NCI-H1930 (cell line): ENCODE data around the gene CTU1.
A peak's percentile ranks its signal among the peaks of the same experiment; 100 is the strongest.

ENCODE experiments used
- DNase-seq, 2 experiments: peaks; one replicate each; lab custom pipeline; 2025; lab: John Stamatoyannopoulos, UW

Gene CTU1

DNA sequence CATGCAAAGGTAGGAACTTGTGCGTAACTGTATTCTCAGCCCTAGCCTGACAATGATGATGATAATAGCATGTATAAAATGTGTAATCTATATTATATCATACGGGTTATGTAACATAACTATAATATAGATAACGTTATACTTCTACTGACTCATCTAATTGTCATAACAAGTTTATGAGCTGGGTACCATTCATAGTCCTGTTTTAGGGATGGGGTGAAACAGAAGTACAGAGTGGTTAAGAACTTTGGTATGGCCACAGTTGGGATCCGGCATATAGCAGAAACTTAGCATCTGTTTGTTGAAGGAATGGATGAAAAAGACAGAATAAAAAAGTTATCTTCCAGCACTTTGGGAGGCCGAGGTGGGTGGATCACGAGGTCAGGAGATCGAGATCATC is 5.2 kb downstream of the CTU1 start:
- DNase-seq: no peak

GRCh38 chr19:51101171-51101865 is 6.9 kb downstream of the CTU1 start:
- no peak for DNase-seq

GRCh38 chr19:51100601-51101000 is 7.6 kb downstream of the CTU1 start:
- DNase-seq: no peak

DNA sequence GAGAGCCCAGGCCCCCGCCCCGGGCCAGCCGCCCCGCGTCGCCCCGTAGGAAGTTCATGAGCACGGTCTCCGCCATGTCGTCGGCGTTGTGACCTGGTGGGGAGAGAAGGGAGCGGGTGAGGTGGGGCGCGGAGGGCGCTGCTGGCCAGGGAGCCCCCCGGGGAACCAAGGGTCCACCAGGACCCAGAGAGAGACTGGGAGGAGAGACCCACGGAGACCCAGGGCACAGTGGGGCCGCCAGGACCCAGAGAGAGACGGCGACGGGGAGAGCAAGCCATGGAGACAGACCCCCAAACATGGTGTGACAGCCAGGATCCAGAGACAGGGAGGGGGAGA is 9.2 kb downstream of the CTU1 start:
- DNase-seq: no peak

DNA sequence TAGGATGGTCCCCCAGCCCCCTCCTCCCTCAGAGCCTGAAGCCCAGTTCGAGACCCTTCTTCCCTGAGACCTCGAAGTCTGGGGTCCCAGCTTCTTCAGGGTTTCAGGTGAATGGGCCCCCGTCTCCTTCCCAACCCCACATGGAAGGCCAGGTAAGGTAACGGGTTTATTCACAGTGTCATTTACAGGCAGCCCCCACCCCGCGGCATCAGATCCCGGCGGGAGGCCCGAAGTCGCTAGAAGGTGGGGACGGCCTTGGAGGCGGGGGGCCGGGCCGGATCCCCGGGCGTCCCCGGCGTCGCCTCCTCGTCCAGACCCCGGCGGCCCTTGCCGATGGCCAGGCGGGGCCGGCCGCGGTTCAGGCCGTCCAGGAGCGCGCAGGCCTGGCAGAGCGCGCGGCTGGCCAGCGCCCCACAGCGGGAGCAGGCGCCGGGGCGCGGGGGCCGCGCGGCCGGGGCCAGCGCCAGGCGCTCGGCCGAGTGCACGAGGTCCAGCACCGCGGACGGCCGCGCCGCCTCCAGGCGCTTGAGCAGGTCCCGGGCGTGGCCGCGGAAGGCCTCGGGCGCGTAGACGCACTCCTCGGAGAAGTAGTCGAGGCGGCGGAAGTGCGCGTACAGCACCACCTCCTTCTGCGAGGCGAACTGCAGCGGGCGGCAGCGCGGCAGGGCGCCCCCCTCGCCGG is 9.7 kb downstream of the CTU1 start:
- DNase-seq: no peak

- DNase-seq: no peak
These were observed 10.4 kb downstream of the CTU1 start for GRCh38 chr19:51097796-51098195.

GRCh38 chr19:51097166-51097738 is 11.0 kb downstream of the CTU1 start:
- DNase-seq: peak; percentile 32 to 58

GRCh38 chr19:51096473-51097165 is 11.6 kb downstream of the CTU1 start:
- no peak for DNase-seq

DNA sequence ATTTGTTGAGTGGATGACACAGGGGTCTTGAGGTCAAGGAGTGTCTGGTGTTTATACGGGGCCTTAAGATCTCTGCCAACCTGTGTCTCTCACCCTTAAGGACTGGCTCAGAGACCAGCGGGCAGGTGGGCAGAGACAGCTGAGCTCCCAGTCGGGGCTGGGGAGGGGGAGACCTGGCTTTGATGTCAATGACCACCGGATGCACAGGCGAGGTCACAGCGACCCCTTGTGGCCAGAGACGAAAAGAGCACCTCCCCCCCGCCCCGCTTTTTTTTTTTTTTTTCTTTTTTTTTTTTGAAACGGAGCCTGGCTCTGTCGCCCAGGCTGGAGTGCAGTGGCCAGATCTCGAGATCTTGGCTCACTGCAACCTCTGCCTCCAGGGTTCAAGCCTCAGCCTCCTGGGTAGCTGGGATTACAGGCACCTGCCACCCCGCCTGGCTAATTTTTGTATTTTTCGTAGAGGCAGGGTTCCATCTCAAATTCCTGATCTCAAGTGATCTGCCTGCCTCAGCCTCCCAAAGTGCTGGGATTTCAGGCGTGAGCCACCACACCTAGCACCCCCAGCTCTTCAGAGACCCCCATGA is 13.4 kb downstream of the CTU1 start:
- peak; percentile 36 to 40 for DNase-seq

GRCh38 chr19:51093510-51094345 is 14.5 kb downstream of the CTU1 start:
- DNase-seq: no peak

GRCh38 chr19:51093101-51093500 is 15.1 kb downstream of the CTU1 start:
- no peak for DNase-seq

- no peak for DNase-seq
These were observed 16.0 kb downstream of the CTU1 start for GRCh38 chr19:51091895-51092873.

DNA sequence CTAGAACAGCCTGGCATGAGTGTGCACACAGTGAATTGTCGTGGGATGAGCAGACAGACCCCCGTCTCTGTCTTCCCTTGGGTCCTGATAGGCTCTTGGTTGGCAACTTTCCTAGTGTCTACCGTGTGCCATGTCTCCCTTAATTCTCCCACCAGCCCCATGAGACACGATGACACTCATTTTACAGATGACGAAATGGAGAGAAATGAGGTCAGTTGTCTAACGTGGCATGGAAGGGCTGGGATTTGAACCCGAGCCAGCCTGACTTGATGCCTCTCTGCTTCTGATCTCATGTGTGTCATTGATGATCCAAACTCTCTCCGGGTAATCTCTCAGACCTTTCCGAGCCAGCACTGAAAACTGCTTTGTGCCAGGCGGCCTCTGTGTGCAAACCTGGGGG is 17.1 kb downstream of the CTU1 start:
- DNase-seq: no peak

DNA sequence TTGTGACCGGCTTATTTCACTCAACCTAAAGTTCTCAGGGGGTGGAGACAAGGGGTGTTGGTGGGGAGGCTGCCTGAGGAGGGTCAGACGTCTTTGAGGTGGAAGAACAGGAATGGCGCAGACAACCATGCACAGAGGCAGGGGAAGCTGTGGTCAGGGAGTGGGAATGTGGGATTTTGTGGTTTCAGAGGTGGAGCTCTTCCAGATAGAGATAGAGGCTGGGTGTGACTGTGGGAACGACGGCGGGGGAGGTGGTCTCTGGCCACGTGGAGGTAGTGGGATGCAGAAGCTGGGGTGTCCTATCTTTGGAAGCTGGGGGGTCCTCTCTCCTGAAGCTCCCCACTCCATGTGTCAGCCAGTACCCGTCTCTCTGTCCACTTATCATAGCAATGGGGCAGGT is 17.7 kb downstream of the CTU1 start:
- no peak for DNase-seq

GRCh38 chr19:51089786-51090185 is 18.4 kb downstream of the CTU1 start:
- no peak for DNase-seq

- no peak for DNase-seq
These were observed 21.9 kb downstream of the CTU1 start for GRCh38 chr19:51086153-51086850.

DNA sequence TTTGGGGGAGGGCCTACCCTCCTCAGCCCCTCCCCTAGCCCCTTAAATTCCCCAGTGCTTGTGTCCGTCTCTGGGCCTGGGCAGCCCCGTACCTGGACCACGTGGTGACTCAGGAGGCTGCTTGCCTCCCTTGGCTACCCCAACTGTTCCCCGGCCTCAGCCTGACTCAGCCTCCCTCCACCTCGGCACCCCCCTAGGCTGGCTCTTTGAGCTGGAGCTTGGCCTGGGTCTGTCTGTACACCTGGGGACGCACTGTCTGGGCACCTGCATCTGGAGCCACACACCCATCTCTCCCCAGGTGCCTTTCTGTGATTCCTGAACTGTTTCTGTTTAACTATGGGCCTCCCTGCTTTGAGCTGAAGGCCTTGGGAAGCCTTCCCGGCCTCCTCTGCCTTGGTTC is 23.7 kb downstream of the CTU1 start:
- DNase-seq: no peak

- DNase-seq: no peak
These were observed 24.4 kb downstream of the CTU1 start for GRCh38 chr19:51083783-51084182.

GRCh38 chr19:51083181-51083580 is 25.0 kb downstream of the CTU1 start:
- no peak for DNase-seq

DNA sequence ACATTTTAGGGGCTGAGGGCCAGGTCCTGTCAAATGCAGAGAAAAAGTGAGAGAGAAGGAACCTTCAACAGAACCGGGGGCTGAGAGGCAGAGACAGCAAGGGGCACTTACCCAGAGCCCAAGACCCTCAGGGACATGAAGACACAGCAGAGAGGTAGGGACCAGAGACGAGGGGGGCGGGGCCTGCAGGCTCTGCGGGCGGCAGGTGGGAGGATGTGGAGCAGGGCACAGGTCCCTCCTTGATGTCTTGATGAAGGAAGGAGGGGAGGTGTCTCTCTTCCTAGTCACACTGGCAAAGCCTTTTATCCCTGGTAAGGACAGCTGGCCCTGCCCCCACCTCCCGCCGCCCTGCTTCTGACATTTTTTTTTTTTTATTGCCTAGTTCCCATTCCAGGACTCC is 25.6 kb downstream of the CTU1 start, which contains the start of gene KLK14:
Gene KLK14, minus strand, starts transcription at position 277 of the 400 bp plus-strand sequence. Its CDS starts 273 bp downstream, at position 4.
- no peak for DNase-seq
